ES-I3 (cell line): ENCODE measurements around the gene KCND1.

ENCODE experiments used
- H3K36me3 ChIP-seq: 2 replicates; pipeline ENCODE4 v1.6.1; 2013; ENCODE audit warnings: mild to moderate bottlenecking, low read length, control low read depth, moderate library complexity; ENCODE audit not compliant: insufficient read depth
- H3K4me1 ChIP-seq: 2 replicates; pipeline ENCODE4 v1.6.1; 2013; ENCODE audit warnings: mild to moderate bottlenecking, control low read depth, low read length; ENCODE audit not compliant: insufficient read depth
- H3K9ac ChIP-seq: 2 replicates; pipeline ENCODE4 v1.6.1; 2013; ENCODE audit warnings: low read depth, mild to moderate bottlenecking, low read length, moderate library complexity
- H3K9me3 ChIP-seq: 2 replicates; pipeline ENCODE4 v1.6.1; 2013; ENCODE audit warnings: mild to moderate bottlenecking, low read length, moderate library complexity; ENCODE audit not compliant: control insufficient read depth, insufficient read depth

The KCND1 gene

GRCh38 chrX:48939524-48940228, 32.0 kb downstream of the KCND1 start:
- Histone ChIP-seq H3K9ac (no peak overlapping the region), H3K36me3 (no peaks in the 10 kb centered on the region; the same call in 1 of the 2 replicates)

GRCh38 chrX:48938721-48939425, 32.8 kb downstream of the KCND1 start:
- H3K9me3 ChIP-seq = no peaks in the 10 kb centered on the region
- peaks cover 3% of the 10 kb centered on the region for H3K36me3 ChIP-seq
- no peak overlapping the region for H3K9ac ChIP-seq
- peaks cover 18% of the 10 kb centered on the region for H3K4me1 ChIP-seq

More at GRCh38 chrX:48939524-48940228, 32.0 kb downstream of the KCND1 start:
- Histone ChIP-seq H3K9me3 (no peaks in the 10 kb centered on the region), H3K4me1 (peaks cover 18% of the 10 kb centered on the region)

- peaks cover 18% of the 10 kb centered on the region for H3K4me1 ChIP-seq
- no peaks in the 10 kb centered on the region for H3K9me3 ChIP-seq
- peaks cover 6% of the 10 kb centered on the region for H3K36me3 ChIP-seq
- peak overlapping the region; percentile 17; the same call in 1 of the 2 replicates for H3K9ac ChIP-seq
Observed at GRCh38 chrX:48937054-48937907, 34.4 kb downstream of the KCND1 start.

GRCh38 chrX:48936429-48937053, 35.1 kb downstream of the KCND1 start:
- Histone ChIP-seq H3K4me1 (peaks cover 13% of the 10 kb centered on the region), H3K9ac (peak overlapping the region; percentile 17; the same call in 1 of the 2 replicates), H3K9me3 (no peaks in the 10 kb centered on the region), H3K36me3 (peaks cover 6% of the 10 kb centered on the region)

GRCh38 chrX:48935301-48935670, 36.4 kb downstream of the KCND1 start:
- Histone ChIP-seq H3K9me3 (no peaks in the 10 kb centered on the region), H3K4me1 (peaks cover 12% of the 10 kb centered on the region), H3K9ac (no peak overlapping the region), H3K36me3 (peaks cover 6% of the 10 kb centered on the region)

GRCh38 chrX:48934581-48935300, 36.9 kb downstream of the KCND1 start:
- H3K36me3 ChIP-seq = peaks cover 6% of the 10 kb centered on the region

GRCh38 chrX:48933757-48934156, 37.9 kb downstream of the KCND1 start:
- H3K36me3 ChIP-seq = peaks cover 6% of the 10 kb centered on the region
- no peak overlapping the region for H3K9ac ChIP-seq
- no peaks in the 10 kb centered on the region; the same call in 1 of the 2 replicates for H3K9me3 ChIP-seq
- peaks cover 12% of the 10 kb centered on the region for H3K4me1 ChIP-seq

More at GRCh38 chrX:48934581-48935300, 36.9 kb downstream of the KCND1 start:
- Histone ChIP-seq H3K4me1 (peaks cover 12% of the 10 kb centered on the region), H3K9ac (no peak overlapping the region), H3K9me3 (no peaks in the 10 kb centered on the region)

GRCh38 chrX:48927736-48928382, 43.8 kb downstream of the KCND1 start:
- peak overlapping the region; percentile 41 for H3K9ac ChIP-seq

GRCh38 chrX:48927123-48927522, 44.5 kb downstream of the KCND1 start:
- Histone ChIP-seq H3K9ac (peak overlapping the region; percentile 41), H3K9me3 (no peaks in the 10 kb centered on the region; the same call in 1 of the 2 replicates), H3K4me1 (peaks cover 19% of the 10 kb centered on the region), H3K36me3 (peaks cover 9% of the 10 kb centered on the region)

More at GRCh38 chrX:48927736-48928382, 43.8 kb downstream of the KCND1 start:
- Histone ChIP-seq H3K9me3 (no peaks in the 10 kb centered on the region; the same call in 1 of the 2 replicates), H3K4me1 (peaks cover 19% of the 10 kb centered on the region), H3K36me3 (peaks cover 8% of the 10 kb centered on the region)

GRCh38 chrX:48924270-48924669, 47.4 kb downstream of the KCND1 start:
- Histone ChIP-seq H3K4me1 (peaks cover 38% of the 10 kb centered on the region), H3K9ac (no peak overlapping the region), H3K9me3 (no peaks in the 10 kb centered on the region; the same call in 1 of the 2 replicates), H3K36me3 (peaks cover 11% of the 10 kb centered on the region)

GRCh38 chrX:48923771-48924170, 47.9 kb downstream of the KCND1 start:
- Histone ChIP-seq H3K4me1 (peaks cover 38% of the 10 kb centered on the region), H3K9ac (no peak overlapping the region)

GRCh38 chrX:48920718-48921104, 50.9 kb downstream of the KCND1 start:
- Histone ChIP-seq H3K9me3 (no peaks in the 10 kb centered on the region), H3K36me3 (peaks cover 18% of the 10 kb centered on the region), H3K4me1 (peaks cover 24% of the 10 kb centered on the region), H3K9ac (peak overlapping the region; percentile 1; the same call in 1 of the 2 replicates)

More at GRCh38 chrX:48923771-48924170, 47.9 kb downstream of the KCND1 start:
- no peaks in the 10 kb centered on the region; the same call in 1 of the 2 replicates for H3K9me3 ChIP-seq
- peaks cover 11% of the 10 kb centered on the region for H3K36me3 ChIP-seq
